BLaER1 (cell line): ENCODE measurements around the gene GPRC5D.

Experiments used
- H3K27ac ChIP-seq: shearing (Covaris generic); formaldehyde crosslinking; 2 replicates; pipeline ENCODE4 v1.8.1; 2022
- H3K27me3 ChIP-seq: shearing (Covaris generic); formaldehyde crosslinking; 2 replicates; pipeline ENCODE4 v1.8.1; 2022
- H3K36me3 ChIP-seq: shearing (Covaris generic); formaldehyde crosslinking; 2 replicates; pipeline ENCODE4 v1.8.1; 2022
- H3K4me1 ChIP-seq: shearing (Covaris generic); formaldehyde crosslinking; 2 replicates; pipeline ENCODE4 v1.8.1; 2022
- H3K4me2 ChIP-seq: shearing (Covaris generic); formaldehyde crosslinking; 2 replicates; pipeline ENCODE4 v1.8.1; 2022
- H3K4me3 ChIP-seq: shearing (Covaris generic); formaldehyde crosslinking; 2 replicates; pipeline ENCODE4 v1.8.1; 2022
- H3K9ac ChIP-seq: shearing (Covaris generic); formaldehyde crosslinking; 2 replicates; pipeline ENCODE4 v1.8.1; 2022
- H3K9me3 ChIP-seq: shearing (Covaris generic); formaldehyde crosslinking; 2 replicates; pipeline ENCODE4 v1.8.1; 2022
- H4K20me1 ChIP-seq: shearing (Covaris generic); formaldehyde crosslinking; 2 replicates; pipeline ENCODE4 v1.8.1; 2022
- Cebpa-rat ChIP-seq: shearing (Covaris generic); IDR thresholded peaks from 2 replicates; pipeline ENCODE4 v1.8.1; 2022

GPRC5D gene

DNA sequence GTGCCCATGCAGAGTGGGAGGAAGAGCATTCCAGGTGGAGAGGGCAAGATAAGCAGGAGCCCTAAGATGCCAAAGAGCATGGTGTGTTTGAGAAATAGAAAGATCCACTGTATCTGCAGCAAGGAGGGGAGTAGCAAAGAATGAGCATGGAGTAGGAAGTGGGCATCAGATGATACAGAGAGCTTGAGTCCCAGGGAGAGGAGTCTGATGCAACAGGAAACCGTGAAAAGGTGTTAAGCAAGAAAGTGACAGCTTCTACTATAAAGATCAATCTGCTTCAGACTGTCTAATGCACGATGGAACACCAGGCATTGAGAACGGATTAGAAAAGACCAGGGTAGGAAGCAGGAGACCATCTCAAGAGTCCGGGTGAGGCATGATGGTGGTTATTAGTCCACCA lies 12.3 kb upstream of the GPRC5D start:
- Histone ChIP-seq H4K20me1 (no peaks in the 10 kb centered on the region), H3K4me2 (no peak overlapping the region), H3K36me3 (no peaks in the 10 kb centered on the region), H3K27ac (no peak overlapping the region), H3K9ac (no peak overlapping the region), H3K4me1 (no peaks in the 10 kb centered on the region), H3K27me3 (no peaks in the 10 kb centered on the region), H3K9me3 (no peaks in the 10 kb centered on the region), H3K4me3 (no peak overlapping the region)
- TF ChIP-seq Cebpa-rat: no peak

DNA sequence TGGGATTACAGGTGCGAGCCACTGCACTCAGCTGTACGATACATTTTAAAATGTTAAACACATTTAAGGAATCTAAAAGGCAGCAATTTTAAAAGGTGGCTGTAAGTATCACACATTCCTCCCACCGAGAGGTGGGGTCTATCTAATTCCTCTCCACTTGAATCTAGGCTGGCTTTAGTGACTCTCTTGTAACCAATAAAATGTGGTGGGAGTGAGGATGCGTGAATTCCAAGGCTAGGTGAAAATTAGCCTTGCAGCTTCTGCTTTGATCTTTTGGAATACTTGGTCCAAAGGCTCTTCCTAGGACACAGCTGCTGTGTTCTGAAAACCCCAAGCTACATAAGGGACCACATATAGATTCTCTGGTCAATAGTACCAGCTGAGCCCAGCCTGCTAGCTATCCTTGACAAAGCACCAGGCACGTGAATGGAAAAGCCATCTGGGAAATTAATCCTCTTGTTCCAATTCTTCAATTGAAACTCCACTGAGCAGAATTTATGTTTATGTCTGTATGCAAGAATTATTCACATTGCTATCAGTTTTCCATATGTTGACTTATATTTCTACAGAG lies 8.8 kb upstream of the GPRC5D start:
- no peaks in the 10 kb centered on the region for H3K4me1 ChIP-seq
- H3K9me3 ChIP-seq: no peaks in the 10 kb centered on the region
- H3K27me3 ChIP-seq: no peaks in the 10 kb centered on the region
- TF ChIP-seq Cebpa-rat: no peak
- H3K4me3 ChIP-seq: no peak overlapping the region
- H3K4me2 ChIP-seq: no peak overlapping the region
- H3K36me3 ChIP-seq: no peaks in the 10 kb centered on the region
- H3K27ac ChIP-seq: no peak overlapping the region
- no peaks in the 10 kb centered on the region for H4K20me1 ChIP-seq
- H3K9ac ChIP-seq: no peak overlapping the region

DNA sequence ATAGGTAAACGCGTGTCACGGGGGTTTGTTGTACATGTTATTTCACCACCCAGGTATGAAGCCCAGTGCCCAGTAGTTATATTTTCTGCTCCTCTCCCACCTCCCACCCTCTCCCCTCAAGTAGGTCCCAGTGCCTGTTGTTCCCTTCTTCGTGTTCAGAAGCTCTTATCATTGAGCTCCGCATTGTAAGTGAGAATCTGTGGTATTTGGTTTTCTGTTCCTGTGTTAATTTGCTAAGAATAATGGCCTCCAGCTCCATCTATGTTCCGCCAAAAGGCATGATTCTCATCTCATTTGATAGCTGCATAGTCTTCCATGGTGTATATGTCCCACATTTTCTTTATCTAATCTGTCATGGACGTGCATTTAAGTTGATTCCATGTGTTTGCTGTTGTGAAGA lies 6.9 kb upstream of the GPRC5D start:
- Histone ChIP-seq H3K36me3 (no peaks in the 10 kb centered on the region), H3K27me3 (no peaks in the 10 kb centered on the region), H3K4me1 (no peaks in the 10 kb centered on the region), H3K4me3 (no peak overlapping the region), H3K27ac (no peak overlapping the region), H3K9ac (no peak overlapping the region), H3K9me3 (no peaks in the 10 kb centered on the region), H4K20me1 (no peaks in the 10 kb centered on the region), H3K4me2 (no peak overlapping the region)
- no peak for TF ChIP-seq Cebpa-rat

DNA sequence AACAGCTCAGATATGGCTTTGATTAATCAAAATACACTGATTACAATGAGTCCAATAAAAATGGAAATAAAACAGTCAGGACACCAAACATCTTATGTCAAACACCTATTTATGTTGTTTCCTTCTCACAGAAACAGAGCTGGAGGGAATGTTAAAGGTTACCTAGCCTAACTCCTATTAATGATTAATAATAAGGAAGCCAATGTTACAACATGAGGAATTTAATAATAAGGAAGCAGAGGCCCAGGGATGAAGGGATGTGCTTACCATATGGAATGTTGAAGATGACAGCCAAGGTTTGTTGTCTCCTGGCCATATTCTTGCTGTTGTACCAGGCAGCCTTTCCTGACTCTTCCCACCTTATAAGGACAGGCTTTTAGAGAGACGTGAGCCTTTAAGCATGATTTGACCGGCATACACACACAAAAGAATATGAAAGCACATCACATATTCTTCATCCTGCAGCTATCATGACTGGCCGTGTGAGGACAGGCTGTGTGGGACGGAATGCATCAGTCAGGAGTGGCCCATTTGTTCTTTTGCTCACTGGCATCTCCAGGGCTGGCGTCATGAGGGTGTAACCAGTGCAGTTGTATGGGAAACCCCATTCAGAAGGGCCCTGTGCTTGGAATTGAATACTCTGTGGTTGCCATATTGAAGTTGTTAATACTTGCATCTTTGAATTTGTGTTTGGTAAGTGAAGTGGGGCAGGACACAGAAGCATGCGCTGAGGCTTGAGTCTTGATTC lies 3.1 kb upstream of the GPRC5D start:
- no peak overlapping the region for H3K4me2 ChIP-seq
- no peaks in the 10 kb centered on the region for H3K4me1 ChIP-seq
- H3K4me3 ChIP-seq: no peak overlapping the region
- no peaks in the 10 kb centered on the region; the same call in 1 of the 2 replicates for H3K9me3 ChIP-seq
- no peaks in the 10 kb centered on the region for H3K36me3 ChIP-seq
- no peaks in the 10 kb centered on the region for H3K27me3 ChIP-seq
- H3K9ac ChIP-seq: no peak overlapping the region
- H3K27ac ChIP-seq: no peak overlapping the region
- H4K20me1 ChIP-seq: no peaks in the 10 kb centered on the region
- no peak for TF ChIP-seq Cebpa-rat

DNA sequence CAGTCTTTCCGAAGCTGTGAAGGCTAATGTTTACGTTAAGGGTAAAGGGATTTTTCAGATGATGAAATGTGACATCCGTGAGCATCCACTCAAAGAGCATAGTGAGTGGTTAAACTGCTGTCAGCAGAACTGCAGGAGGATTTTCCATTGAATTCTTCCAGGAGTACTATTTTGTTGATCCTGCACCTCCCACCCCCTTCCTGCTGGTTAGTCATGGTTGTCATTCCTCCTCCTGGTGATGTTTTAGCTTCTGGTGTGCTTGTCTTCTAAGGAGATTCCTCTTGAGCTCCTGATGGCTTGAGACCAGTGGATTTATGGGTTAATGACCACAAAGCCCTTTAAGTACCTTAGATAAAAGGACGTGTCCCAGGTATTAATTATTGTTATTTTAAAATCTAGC lies 2.4 kb upstream of the GPRC5D start:
- no peak overlapping the region for H3K27ac ChIP-seq
- H3K4me2 ChIP-seq: no peak overlapping the region
- TF ChIP-seq Cebpa-rat: no peak
- no peak overlapping the region for H3K4me3 ChIP-seq
- H4K20me1 ChIP-seq: no peaks in the 10 kb centered on the region
- H3K27me3 ChIP-seq: no peaks in the 10 kb centered on the region
- H3K4me1 ChIP-seq: no peaks in the 10 kb centered on the region
- H3K9me3 ChIP-seq: no peaks in the 10 kb centered on the region; the same call in 1 of the 2 replicates
- H3K36me3 ChIP-seq: no peaks in the 10 kb centered on the region
- H3K9ac ChIP-seq: no peak overlapping the region

DNA sequence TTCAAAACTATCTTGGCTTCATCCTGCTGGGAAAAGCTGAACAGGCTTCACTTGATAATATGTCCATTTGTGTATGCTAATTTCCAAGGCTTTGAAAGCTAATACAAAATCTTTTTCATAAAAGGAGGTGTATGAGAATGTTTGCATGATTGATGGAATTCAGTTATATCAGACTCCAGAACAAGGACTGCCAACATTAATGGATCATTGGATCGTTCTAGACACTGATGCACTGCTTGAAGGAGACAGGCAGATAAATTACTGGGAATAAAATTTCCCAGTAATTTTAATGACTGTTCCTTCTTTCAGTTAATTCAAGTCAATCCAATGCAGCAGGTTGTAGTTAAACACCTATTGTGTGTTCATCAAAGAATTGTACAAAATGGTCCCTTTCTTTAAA lies 466 bp downstream of the GPRC5D start:
- no peak for TF ChIP-seq Cebpa-rat
- no peaks in the 10 kb centered on the region for H3K27me3 ChIP-seq
- H3K36me3 ChIP-seq: no peaks in the 10 kb centered on the region
- no peak overlapping the region for H3K4me2 ChIP-seq
- no peaks in the 10 kb centered on the region for H3K4me1 ChIP-seq
- H3K4me3 ChIP-seq: no peak overlapping the region
- no peak overlapping the region for H3K9ac ChIP-seq
- no peaks in the 10 kb centered on the region; the same call in 1 of the 2 replicates for H3K9me3 ChIP-seq
- H4K20me1 ChIP-seq: no peaks in the 10 kb centered on the region
- no peak overlapping the region for H3K27ac ChIP-seq

DNA sequence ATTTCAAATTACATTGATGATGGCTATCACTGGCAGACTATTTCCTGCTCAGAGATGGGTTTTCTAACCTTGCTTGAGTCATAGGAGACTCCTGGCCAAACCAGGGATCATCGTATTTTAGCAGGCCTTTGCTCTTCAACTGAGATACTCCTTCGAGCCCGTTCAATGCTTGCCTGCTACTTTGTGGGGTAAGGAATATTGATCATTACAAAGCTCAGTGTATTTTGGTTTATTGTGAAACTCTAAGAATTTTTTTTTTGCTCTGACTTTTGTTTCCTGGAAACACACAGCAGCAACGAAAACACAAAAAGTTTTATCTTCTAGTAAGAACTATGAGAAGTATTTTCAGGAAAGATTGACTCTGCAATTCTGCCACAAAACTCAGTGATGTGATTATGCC lies 4.1 kb downstream of the GPRC5D start:
- no peaks in the 10 kb centered on the region for H3K4me1 ChIP-seq
- no peaks in the 10 kb centered on the region for H3K9me3 ChIP-seq
- no peak for TF ChIP-seq Cebpa-rat
- H3K36me3 ChIP-seq: no peaks in the 10 kb centered on the region
- H3K27me3 ChIP-seq: no peaks in the 10 kb centered on the region
- no peak overlapping the region for H3K4me3 ChIP-seq
- H3K9ac ChIP-seq: no peak overlapping the region
- no peak overlapping the region for H3K4me2 ChIP-seq
- no peaks in the 10 kb centered on the region for H4K20me1 ChIP-seq
- no peak overlapping the region for H3K27ac ChIP-seq

DNA sequence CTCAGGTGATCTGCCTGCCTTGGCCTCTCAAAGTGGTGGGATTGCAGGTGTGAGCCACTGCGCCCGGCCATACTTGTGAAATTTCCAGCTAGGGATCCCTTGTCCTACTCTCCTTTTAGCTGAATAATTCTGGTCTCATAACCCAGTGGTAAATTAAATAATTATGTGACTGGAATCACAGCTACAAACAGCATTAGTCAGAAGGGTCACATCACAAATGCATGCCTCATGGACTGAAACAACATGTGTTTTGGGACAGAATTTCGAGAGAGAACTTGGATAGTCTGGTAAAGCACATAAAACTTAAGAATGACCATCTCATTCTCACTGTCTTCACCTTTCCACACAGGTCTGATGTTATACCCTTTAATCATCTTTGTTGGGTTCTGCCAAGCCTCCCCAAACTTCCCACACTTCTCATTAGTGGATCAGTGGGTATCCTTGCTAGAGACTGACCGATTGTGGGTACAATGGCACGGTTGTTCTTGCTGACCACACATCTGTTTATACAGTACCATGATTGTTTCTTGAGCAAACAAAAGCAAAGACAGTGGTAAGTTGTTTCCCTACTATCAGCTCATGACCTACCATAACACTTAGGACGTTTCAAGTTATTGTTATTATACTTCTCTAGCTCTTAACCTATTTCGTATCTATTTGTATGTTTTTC lies 5.1 kb downstream of the GPRC5D start:
- Histone ChIP-seq H3K4me2 (no peak overlapping the region), H3K27ac (no peak overlapping the region), H3K4me1 (no peaks in the 10 kb centered on the region), H3K9me3 (no peaks in the 10 kb centered on the region), H4K20me1 (no peaks in the 10 kb centered on the region), H3K36me3 (no peaks in the 10 kb centered on the region), H3K27me3 (no peaks in the 10 kb centered on the region), H3K4me3 (no peak overlapping the region), H3K9ac (no peak overlapping the region)
- no peak for TF ChIP-seq Cebpa-rat

DNA sequence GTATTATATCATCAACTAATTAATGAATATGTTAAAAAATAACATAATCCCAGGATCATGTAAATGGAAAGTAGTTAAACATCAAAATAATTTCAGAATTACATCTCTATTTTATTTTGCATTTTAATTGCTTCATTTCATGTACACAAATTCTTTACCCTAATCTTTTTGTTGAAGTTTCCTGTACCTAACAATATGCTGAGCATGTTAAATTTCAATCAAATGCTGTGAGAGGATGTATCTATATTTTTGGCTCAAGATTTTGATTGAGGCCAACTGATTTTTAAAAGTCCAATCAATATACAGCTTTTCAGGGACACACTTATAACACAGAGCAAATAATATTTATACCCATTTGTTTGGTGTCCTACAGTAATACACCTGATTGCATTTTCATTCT lies 6.4 kb downstream of the GPRC5D start:
- H3K4me1 ChIP-seq: no peaks in the 10 kb centered on the region
- H3K9ac ChIP-seq: no peak overlapping the region
- H3K4me2 ChIP-seq: no peak overlapping the region
- H3K9me3 ChIP-seq: no peaks in the 10 kb centered on the region
- no peak for TF ChIP-seq Cebpa-rat
- H4K20me1 ChIP-seq: no peaks in the 10 kb centered on the region
- H3K27me3 ChIP-seq: no peaks in the 10 kb centered on the region
- H3K36me3 ChIP-seq: no peaks in the 10 kb centered on the region
- H3K4me3 ChIP-seq: no peak overlapping the region
- H3K27ac ChIP-seq: no peak overlapping the region

DNA sequence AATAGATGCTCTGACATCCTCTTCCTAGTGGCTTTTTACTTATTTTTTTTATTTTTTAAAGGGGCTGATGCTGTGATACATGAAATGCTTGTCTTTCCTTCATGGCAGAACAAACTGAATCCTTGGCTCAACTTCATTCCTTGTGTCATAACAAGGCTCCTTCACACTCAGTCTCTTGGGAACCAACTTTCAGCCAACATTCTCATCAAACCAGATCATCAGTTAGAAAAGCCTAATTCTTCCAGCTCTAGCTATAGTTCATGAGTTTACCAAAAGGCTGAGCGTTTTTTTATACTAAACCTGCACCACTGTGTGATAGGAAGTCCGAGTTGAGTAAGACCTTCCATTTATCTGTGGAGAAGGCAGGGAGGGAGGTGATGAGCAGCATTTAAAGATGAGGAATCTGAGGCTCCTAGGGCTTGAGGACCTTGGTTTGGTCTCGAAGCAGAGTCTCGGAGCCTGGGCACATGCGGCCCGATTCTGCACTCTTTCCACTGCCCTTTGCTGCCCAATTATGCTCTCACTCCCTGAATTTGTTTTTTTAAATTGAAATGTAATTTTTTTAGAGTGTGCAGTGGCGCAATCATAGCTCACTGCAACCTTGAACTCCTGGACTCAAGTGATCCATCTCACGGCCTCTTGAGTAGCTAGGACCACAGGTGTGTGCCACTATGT lies 8.2 kb downstream of the GPRC5D start:
- Histone ChIP-seq H3K36me3 (no peaks in the 10 kb centered on the region), H3K27me3 (no peaks in the 10 kb centered on the region), H3K4me2 (no peak overlapping the region), H3K4me1 (no peaks in the 10 kb centered on the region), H3K9ac (no peak overlapping the region), H3K27ac (no peak overlapping the region), H3K9me3 (no peaks in the 10 kb centered on the region), H3K4me3 (no peak overlapping the region), H4K20me1 (no peaks in the 10 kb centered on the region)
- no peak for TF ChIP-seq Cebpa-rat
